Muscle of leg (tissue), 11 donors: ENCODE results near the gene RASL11A. TPM values are rescaled to one million over a fixed set of nuclear protein-coding genes. Genes with fewer than 3 reads are reported as not detected.
"Not testable (repeated sequence)": the region's sequence is repeated elsewhere in the genome, so short reads cannot be mapped to it uniquely, and the experiment has no call there.

Source experiments
- DNase-seq: peaks from one replicate; pipeline ENCODE4 v3.0.0; 2013
- H3K27ac ChIP-seq: one replicate; pipeline ENCODE4 v1.5.1; 2013; ENCODE audit warnings: mild to moderate bottlenecking, low read length, control low read depth
- H3K27me3 ChIP-seq: one replicate; pipeline ENCODE4 v1.6.1; 2013; ENCODE audit warnings: low read length; ENCODE audit not compliant: control insufficient read depth, insufficient read depth
- H3K36me3 ChIP-seq: one replicate; pipeline ENCODE4 v1.6.1; 2013; ENCODE audit warnings: low read length; ENCODE audit not compliant: control insufficient read depth, insufficient read depth
- H3K4me1 ChIP-seq: one replicate; pipeline ENCODE4 v1.6.1; 2013; ENCODE audit warnings: low read length; ENCODE audit not compliant: control insufficient read depth, insufficient read depth
- H3K4me3 ChIP-seq: one replicate; pipeline ENCODE4 v1.5.1; 2013; ENCODE audit warnings: low read length, control low read depth
- H3K9me3 ChIP-seq: replicated peaks from 2 replicates; pipeline ENCODE4 v1.6.1; 2013; ENCODE audit warnings: low read depth, low read length; ENCODE audit not compliant: control insufficient read depth
- WGBS: methylation state at CpG from one replicate; pipeline ENCODE4 v1.1.5; 2013; ENCODE audit warnings: missing lambda C conversion rate; ENCODE audit not compliant: insufficient coverage; 5-methylcytosine and 5-hydroxymethylcytosine counted together
- polyA plus RNA-seq, 8 donors: library from polyadenylated mRNA; unstranded; fragments of 120-200 nt; gene quantifications; one replicate each; pipeline versions ENCODE4 v1.2.1 to v1.2.3, GENCODE V29; 2013; ENCODE audit warnings: inconsistent platforms in 1 of 8, low replicate concordance in 1 of 8; ENCODE audit not compliant: insufficient read length in 8 of 8, insufficient read depth in 1 of 8
- total RNA-seq: library from RNA; stranded (reverse); fragments of 120-200 nt; gene quantifications from one replicate; pipeline ENCODE4 v1.2.4, GENCODE V29; 2013

Gene RASL11A
- total and polyA plus RNA-seq, 9 donors: 2.1 to 4.3 (median 3.0) TPM

GRCh38 chr13:27280841-27281240 lies 10.2 kb downstream of the RASL11A start:
- WGBS: no CpG with 5 or more reads among the region's 4 CpGs
- Histone ChIP-seq H3K4me1 (no peaks in the 10 kb centered on the region), H3K27ac (no peak overlapping the region), H3K9me3 (no peaks in the 10 kb centered on the region), H3K27me3 (peaks cover 6% of the 10 kb centered on the region), H3K4me3 (no peak overlapping the region), H3K36me3 (no peaks in the 10 kb centered on the region)
- no peak for DNase-seq

GRCh38 chr13:27281420-27281819 lies 10.8 kb downstream of the RASL11A start:
- Histone ChIP-seq H3K4me1 (no peaks in the 10 kb centered on the region), H3K9me3 (no peaks in the 10 kb centered on the region), H3K27me3 (peaks cover 6% of the 10 kb centered on the region), H3K27ac (no peak overlapping the region), H3K36me3 (no peaks in the 10 kb centered on the region), H3K4me3 (no peak overlapping the region)
- WGBS: no CpG with 5 or more reads among the region's 1 CpG
- no peak for DNase-seq

- Histone ChIP-seq H3K36me3 (no peaks in the 10 kb centered on the region), H3K9me3 (no peaks in the 10 kb centered on the region), H3K27me3 (peaks cover 6% of the 10 kb centered on the region), H3K4me3 (no peak overlapping the region), H3K27ac (no peak overlapping the region), H3K4me1 (no peaks in the 10 kb centered on the region)
- WGBS: 57% methylated on average over 1 of the region's 4 CpGs
- DNase-seq: no peak
These were observed 13.4 kb downstream of the RASL11A start for GRCh38 chr13:27283906-27284493.

- no peaks in the 10 kb centered on the region for H3K9me3 ChIP-seq
- H3K27ac ChIP-seq: no peak overlapping the region
- no peaks in the 10 kb centered on the region for H3K36me3 ChIP-seq
- no peak for DNase-seq
- H3K4me1 ChIP-seq: no peaks in the 10 kb centered on the region
- WGBS: 88% methylated on average over 2 of the region's 4 CpGs
- H3K27me3 ChIP-seq: no peaks in the 10 kb centered on the region
- no peak overlapping the region for H3K4me3 ChIP-seq
These were observed 17.8 kb downstream of the RASL11A start for GRCh38 chr13:27288392-27288791.

- no peaks in the 10 kb centered on the region for H3K9me3 ChIP-seq
- H3K4me3 ChIP-seq: no peak overlapping the region
- no peaks in the 10 kb centered on the region for H3K36me3 ChIP-seq
- no peaks in the 10 kb centered on the region for H3K27me3 ChIP-seq
- no peak overlapping the region for H3K27ac ChIP-seq
- H3K4me1 ChIP-seq: no peaks in the 10 kb centered on the region
- DNase-seq: no peak
- WGBS: 75% methylated on average over 1 of the region's 2 CpGs
These were observed 18.5 kb downstream of the RASL11A start for GRCh38 chr13:27289011-27289665.

GRCh38 chr13:27290715-27291114 lies 20.1 kb downstream of the RASL11A start:
- H3K4me1 ChIP-seq: no peaks in the 10 kb centered on the region
- no peak for DNase-seq
- H3K4me3 ChIP-seq: no peak overlapping the region
- H3K9me3 ChIP-seq: no peaks in the 10 kb centered on the region
- no peak overlapping the region for H3K27ac ChIP-seq
- H3K36me3 ChIP-seq: no peaks in the 10 kb centered on the region
- H3K27me3 ChIP-seq: peaks cover 5% of the 10 kb centered on the region
- 70% methylated on average over 2 of the region's 4 CpGs for WGBS

GRCh38 chr13:27291967-27292366 lies 21.3 kb downstream of the RASL11A start:
- 70% methylated on average over 2 of the region's 8 CpGs for WGBS
- DNase-seq, H3K27me3 ChIP-seq, H3K36me3 ChIP-seq, H3K4me1 ChIP-seq, H3K4me3 ChIP-seq, H3K27ac ChIP-seq, H3K9me3 ChIP-seq: not testable (repeated sequence)

GRCh38 chr13:27293076-27293691 lies 22.6 kb downstream of the RASL11A start:
- WGBS: 62% methylated on average over 5 of the region's 8 CpGs
- no peak overlapping the region for H3K27ac ChIP-seq
- DNase-seq: no peak
- H3K36me3 ChIP-seq: no peaks in the 10 kb centered on the region
- H3K4me3 ChIP-seq: no peak overlapping the region
- H3K4me1 ChIP-seq: no peaks in the 10 kb centered on the region
- H3K27me3 ChIP-seq: peaks cover 5% of the 10 kb centered on the region
- H3K9me3 ChIP-seq: no peaks in the 10 kb centered on the region

- H3K27ac ChIP-seq: no peak overlapping the region
- H3K27me3 ChIP-seq: peaks cover 8% of the 10 kb centered on the region
- no peak overlapping the region for H3K4me3 ChIP-seq
- H3K4me1 ChIP-seq: no peaks in the 10 kb centered on the region
- H3K9me3 ChIP-seq: no peaks in the 10 kb centered on the region
- DNase-seq: peak; percentile 19
- no peaks in the 10 kb centered on the region for H3K36me3 ChIP-seq
- 88% methylated on average over 1 of the region's 4 CpGs for WGBS
These were observed 23.4 kb downstream of the RASL11A start for GRCh38 chr13:27293873-27294515.

GRCh38 chr13:27295096-27295495 lies 24.5 kb downstream of the RASL11A start:
- Histone ChIP-seq H3K4me1 (no peaks in the 10 kb centered on the region), H3K36me3 (no peaks in the 10 kb centered on the region), H3K9me3 (no peaks in the 10 kb centered on the region), H3K27ac (no peak overlapping the region), H3K27me3 (peaks cover 8% of the 10 kb centered on the region), H3K4me3 (no peak overlapping the region)
- no CpG with 5 or more reads among the region's 7 CpGs for WGBS
- DNase-seq: no peak
